HepG2 (cell line): ENCODE data around the gene CDKN3. TPM values are rescaled to one million over a fixed set of nuclear protein-coding genes. Genes with fewer than 3 reads are reported as not detected.

Experiments
- ATAC-seq: fragments of 200-7000 bp; cut with Tn5 transposase; 3 replicates; pipeline ENCODE4 v1.9.1; 2020; ENCODE audit warnings: mild to moderate bottlenecking, moderate library complexity
- BruUV-seq: library from RNA; stranded (reverse); fragments of 400-500 nt; replicated peaks from 2 replicates; lab custom pipeline; 2021; lab: Mats Ljungman, UMichigan
- CTCF ChIA-PET: fragments of 300-600 bp; formaldehyde crosslinking; extraction: SDS; loops from one replicate; lab custom pipeline; 2021; ENCODE audit warnings: low total read pairs, inconsistent platforms, low intra/inter-chr PET ratio; lab: Yijun Ruan, JAX
- POLR2A ChIA-PET: fragments of 350-600 bp; sonication (Branson Sonifier 250); formaldehyde crosslinking; loops from one replicate; lab custom pipeline; 2020; ENCODE audit warnings: antibody characterized with exemption, inconsistent platforms; lab: Yijun Ruan, JAX
- DNase-seq: peaks from one replicate; pipeline ENCODE4 v3.0.0-alpha.2; 2015; ENCODE audit warnings: low spot score
- FAIRE-seq: peaks from 3 replicates; lab custom pipeline; 2011; peaks lifted over from hg19 to GRCh38; lab: Jason Lieb, UNC
- H2AFZ ChIP-seq: one replicate; pipeline ENCODE4 v1.6.1; 2011; ENCODE audit warnings: low read length, inconsistent platforms
- H3K27ac ChIP-seq: fragments of 300-600 bp; 3 replicates; pipeline ENCODE4 v1.8.0; 2011; ENCODE audit warnings: mixed run types, mild to moderate bottlenecking, mixed read lengths, low read length, inconsistent platforms; ENCODE audit not compliant: insufficient read depth; ENCODE audit errors: extremely low read length
- H3K27me3 ChIP-seq, 2 experiments: fragments of 200-600 bp in 1 of 2; 2 replicates in 1 of 2; 3 replicates in 1 of 2; pipeline versions ENCODE4 v1.6.0 to v1.8.0; 2011; ENCODE audit warnings: low read length in 2 of 2, mild to moderate bottlenecking in 2 of 2, moderate library complexity in 2 of 2, inconsistent platforms in 1 of 2; ENCODE audit not compliant: insufficient read depth in 2 of 2, control insufficient read depth in 1 of 2
- H3K36me3 ChIP-seq, 2 experiments: fragments of 200-600 bp in 1 of 2; replicated peaks in 1 of 2; 2 replicates in 1 of 2; 3 replicates in 1 of 2; pipeline versions ENCODE4 v1.5.1 to v1.8.0; 2011; ENCODE audit warnings: low read length in 2 of 2, inconsistent platforms in 1 of 2; ENCODE audit not compliant: insufficient read depth in 2 of 2, control insufficient read depth in 1 of 2
- H3K4me1 ChIP-seq: 2 replicates; pipeline ENCODE4 v1.5.1; 2012; ENCODE audit warnings: low read length, inconsistent platforms; ENCODE audit not compliant: insufficient read depth
- H3K4me2 ChIP-seq: 2 replicates; pipeline ENCODE4 v1.6.0; 2011; ENCODE audit warnings: low read depth, low read length, inconsistent platforms
- H3K4me3 ChIP-seq, 3 experiments: fragments of 200-600 bp in 1 of 3; sonication (generic), shearing (Covaris generic) in 1 of 3; replicated peaks in 1 of 3; 2 replicates each; pipeline ENCODE4 v1.5.1; 2011 to 2016; ENCODE audit warnings: low read length in 3 of 3, inconsistent platforms in 2 of 3, low read depth in 2 of 3, mild to moderate bottlenecking in 2 of 3, control low read depth in 1 of 3, mixed read lengths in 1 of 3; ENCODE audit not compliant: insufficient read depth in 1 of 3
- H3K79me2 ChIP-seq: one replicate; pipeline ENCODE4 v1.6.1; 2011; ENCODE audit warnings: low read length, inconsistent platforms; ENCODE audit not compliant: insufficient read depth
- H3K9ac ChIP-seq: 2 replicates; pipeline ENCODE4 v1.6.0; 2011; ENCODE audit warnings: mild to moderate bottlenecking, low read depth, low read length, inconsistent platforms; ENCODE audit not compliant: insufficient read depth
- H3K9me3 ChIP-seq: 2 replicates; pipeline ENCODE4 v1.5.1; 2012; ENCODE audit warnings: mild to moderate bottlenecking, low read length
- H4K20me1 ChIP-seq: 2 replicates; pipeline ENCODE4 v1.6.0; 2011; ENCODE audit warnings: inconsistent platforms, mild to moderate bottlenecking, low read length, moderate library complexity; ENCODE audit not compliant: insufficient read depth
- HMGXB3 ChIP-seq: sonication (generic); formaldehyde crosslinking; IDR thresholded peaks from 2 replicates; pipeline ENCODE4 v1.4.0; 2020; ENCODE audit warnings: missing genetic modification reagents, borderline replicate concordance
- HOXD1 ChIP-seq: sonication (generic); formaldehyde crosslinking; IDR thresholded peaks from 2 replicates; pipeline ENCODE4 v1.5.0; 2020; ENCODE audit warnings: missing genetic modification reagents
- JARID2 ChIP-seq: sonication (generic); formaldehyde crosslinking; IDR thresholded peaks from 2 replicates; pipeline ENCODE4 v1.8.1; 2023; ENCODE audit warnings: missing genetic modification reagents, inconsistent platforms; ENCODE audit not compliant: insufficient replicate concordance
- NFYB ChIP-seq: sonication (generic); formaldehyde crosslinking; IDR thresholded peaks from 2 replicates; pipeline ENCODE4 v1.4.0; 2020; ENCODE audit warnings: missing genetic modification reagents
- PATZ1 ChIP-seq: sonication (generic); formaldehyde crosslinking; IDR thresholded peaks from 2 replicates; pipeline ENCODE4 v1.4.0; 2020; ENCODE audit warnings: missing genetic modification reagents
- SRSF9 ChIP-seq: fragments of 200-400 bp; formaldehyde crosslinking; IDR thresholded peaks from 2 replicates; pipeline ENCODE4 v1.6.1; 2018; ENCODE audit warnings: borderline replicate concordance, mild to moderate bottlenecking, low read depth, low read length; ENCODE audit not compliant: insufficient read depth, poor library complexity, severe bottlenecking
- THAP7 ChIP-seq: sonication (generic); formaldehyde crosslinking; IDR thresholded peaks from 2 replicates; pipeline ENCODE4 v1.8.1; 2023; ENCODE audit warnings: mild to moderate bottlenecking, missing genetic modification reagents
- ZMYM2 ChIP-seq: sonication (generic); formaldehyde crosslinking; IDR thresholded peaks from 2 replicates; pipeline ENCODE4 v1.8.0; 2022; ENCODE audit warnings: mild to moderate bottlenecking, missing genetic modification reagents
- ZNF24 ChIP-seq: fragments of 450-650 bp; IDR thresholded peaks from 2 replicates; pipeline ENCODE4 v1.6.1; 2017; ENCODE audit warnings: antibody characterized with exemption, mild to moderate bottlenecking
- ZNF704 ChIP-seq: sonication (generic); formaldehyde crosslinking; IDR thresholded peaks from 2 replicates; pipeline ENCODE4 v1.8.1; 2023; ENCODE audit warnings: mild to moderate bottlenecking, inconsistent platforms, moderate library complexity, missing genetic modification reagents, borderline replicate concordance
- ZNF720 ChIP-seq: sonication (generic); formaldehyde crosslinking; IDR thresholded peaks from 2 replicates; pipeline ENCODE4 v1.4.0; 2020; ENCODE audit warnings: missing genetic modification reagents
- WGBS: methylation state at CpG from one replicate; pipeline ENCODE4 v1.1.6; 2017; ENCODE audit warnings: low lambda C conversion rate; 5-methylcytosine and 5-hydroxymethylcytosine counted together
- in situ Hi-C: cut with HindIII; loops from 2 replicates; pipeline ENCODE4 v1.10.0; 2017; ENCODE audit warnings: low pct_unique_long_range_greater_than_20kb; ENCODE audit not compliant: extremely low pct_ligation_motif_present
- intact Hi-C: fragments of 100-400 bp; cut with micrococcal nuclease; formaldehyde crosslinking; loops from one replicate; pipeline ENCODE4 v1.10.0; 2022; ENCODE audit not compliant: unreplicated experiment
- polyA plus RNA-seq, 8 experiments: library from polyadenylated mRNA; depleted of rRNA in 3 of 8; stranded (reverse) in 7 of 8; unstranded in 1 of 8; fragments of >200 nt; fragmentation: Illumina TruSeq in 4 of 8; extraction: Trizol in 4 of 8; gene quantifications; 2 replicates each; pipeline versions ENCODE4 v1.2.1 to v1.2.3, GENCODE V29; 2011 to 2016; ENCODE audit warnings: low read depth in 4 of 8, missing spikeins in 1 of 8, mixed read lengths in 1 of 8; ENCODE audit not compliant: insufficient read depth in 1 of 8
- total RNA-seq, 5 experiments: library from RNA; depleted of rRNA; stranded (reverse); fragments of >200 nt; fragmentation: Illumina TruSeq; extraction: Trizol; gene quantifications; 2 replicates each; pipeline ENCODE4 v1.2.3, GENCODE V29; 2016; ENCODE audit warnings: low read depth in 1 of 5

Gene CDKN3
- total and polyA plus RNA-seq, 2 of the 13 experiments (the other 11 are each of a cell fraction or from before 2014, with no cell fraction given), result 63.0 to 88.9 TPM

- TF ChIP-seq SRSF9 (no peak), ZNF24 (peak; percentile 80; the same call in 1 of the 2 replicates), JARID2 (CRISPR knock-in tag) (no peak), ZNF704 (CRISPR knock-in tag) (no peak)
These were observed 41.7 kb upstream of the CDKN3 start (continued) for GRCh38 chr14:54354968-54355641.

GRCh38 chr14:54355698-54356097 is 41.1 kb upstream of the CDKN3 start:
- DNase-seq, result no peak
- peak overlapping the region; percentile 46 for H3K27ac ChIP-seq
- peaks cover 80% of the 10 kb centered on the region for H3K4me1 ChIP-seq
- intact Hi-C loops, result loop anchor here (2.0 kb wide), 1 partner anchor 41 kb away; the partner anchor contains the start of gene CDKN3
- CTCF ChIA-PET, result no interaction called here
- ATAC-seq, result no peak
- POLR2A ChIA-PET, result interaction anchor here (0.5 to 1.6 kb wide), 3 partner anchors 11 to 138 kb away, joined by 3 to 20 read pairs (median 3); no protein-coding TSS in a partner anchor
- 50% methylated on average over 2 of the region's 2 CpGs for WGBS
- no peak overlapping the region for H3K4me3 ChIP-seq
- H3K36me3 ChIP-seq, result no peaks in the 10 kb centered on the region
- BruUV-seq, result no TSS peak
- no peak overlapping the region for H3K9ac ChIP-seq
- in situ Hi-C loops, result no loop called here
- no peak overlapping the region for H2AFZ ChIP-seq
- H3K9me3 ChIP-seq, result no peaks in the 10 kb centered on the region
- no peaks in the 10 kb centered on the region for H3K79me2 ChIP-seq
- H4K20me1 ChIP-seq, result no peaks in the 10 kb centered on the region
- no peaks in the 10 kb centered on the region for H3K27me3 ChIP-seq
- no peak overlapping the region; the same call in 1 of the 2 replicates for H3K4me2 ChIP-seq
- no peak for FAIRE-seq
- TF ChIP-seq THAP7 (no peak), ZMYM2 (CRISPR knock-in tag) (no peak), PATZ1 (CRISPR knock-in tag) (no peak), HOXD1 (CRISPR knock-in tag) (no peak), ZNF720 (no peak), HMGXB3 (CRISPR knock-in tag) (no peak), NFYB (no peak)
